GM19324 (cell line): ENCODE measurements around the gene ACR.

ENCODE experiments used
- ATAC-seq: cut with Tn5 transposase; IDR thresholded peaks from one replicate; pipeline ENCODE4 v1.9.1; 2021; ENCODE audit warnings: mild to moderate bottlenecking, moderate library complexity; ENCODE audit not compliant: unreplicated experiment, low FRiP score

The ACR gene

DNA sequence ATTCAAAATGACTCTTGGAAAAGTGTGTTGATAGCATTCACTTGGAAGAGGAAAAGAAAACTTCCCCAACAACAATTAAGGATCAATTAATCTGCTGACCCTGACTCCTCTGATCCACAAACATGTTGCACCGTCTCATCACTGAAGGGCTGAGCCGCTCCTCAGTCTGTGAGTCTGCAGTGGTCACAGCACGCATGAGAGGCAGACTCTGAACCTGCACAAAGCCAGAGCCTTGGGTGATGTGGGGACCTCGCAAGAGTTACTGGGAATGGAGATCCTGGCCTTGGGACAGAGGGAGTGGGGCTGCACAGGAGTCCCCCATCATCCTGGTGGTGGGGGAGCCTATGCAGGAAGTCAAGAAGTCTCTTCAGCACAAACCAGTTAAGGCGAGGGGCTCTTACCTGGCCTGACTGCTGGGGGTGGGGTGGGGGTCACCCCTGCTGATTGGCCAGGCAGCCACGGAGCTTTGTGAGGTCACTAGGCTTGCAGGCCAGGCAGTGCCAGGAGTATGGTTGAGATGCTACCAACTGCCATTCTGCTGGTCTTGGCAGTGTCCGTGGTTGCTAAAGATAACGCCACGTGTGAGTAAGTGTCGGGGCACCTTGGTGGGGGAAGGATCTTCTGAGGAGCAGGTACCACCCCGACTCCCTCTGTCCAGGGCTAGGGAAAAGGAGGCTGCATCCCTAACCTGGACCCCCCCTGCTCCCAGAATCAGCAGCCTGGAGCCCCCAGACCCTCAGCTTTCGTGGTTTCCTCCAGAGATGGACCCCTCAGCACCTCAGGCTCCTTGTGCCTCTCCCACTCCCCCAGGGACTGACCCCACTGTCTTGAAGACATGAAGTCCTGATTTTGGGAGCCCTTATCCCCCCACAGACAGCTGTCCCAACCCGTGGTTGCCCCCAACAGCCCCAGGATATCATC, at the start of gene ACR:
ACR (plus strand) TSS at position 477 of the 921 bp plus-strand sequence; CDS start at position 509, 32 bp downstream.
- ATAC-seq = no peak

DNA sequence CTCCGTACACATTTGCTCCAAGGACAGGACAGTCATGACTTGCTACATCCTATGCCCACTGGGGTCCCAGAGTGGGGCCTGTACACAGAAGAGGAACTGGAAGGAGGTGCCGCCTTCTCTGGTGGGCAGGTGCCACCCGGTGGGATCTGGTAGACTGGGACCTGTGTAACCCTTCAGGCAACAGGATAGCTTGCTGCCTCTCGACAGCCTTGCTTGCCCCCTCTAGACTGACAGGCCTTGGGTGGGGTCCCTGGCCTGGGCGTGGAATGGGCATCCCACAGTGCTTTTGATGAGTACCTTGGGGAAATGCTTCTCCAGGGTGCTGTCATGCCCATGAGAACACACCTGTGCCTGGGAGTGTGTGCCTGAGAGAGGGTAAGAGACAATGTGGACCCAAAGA, 49.6 kb upstream of the ACR start:
- no peak for ATAC-seq

DNA sequence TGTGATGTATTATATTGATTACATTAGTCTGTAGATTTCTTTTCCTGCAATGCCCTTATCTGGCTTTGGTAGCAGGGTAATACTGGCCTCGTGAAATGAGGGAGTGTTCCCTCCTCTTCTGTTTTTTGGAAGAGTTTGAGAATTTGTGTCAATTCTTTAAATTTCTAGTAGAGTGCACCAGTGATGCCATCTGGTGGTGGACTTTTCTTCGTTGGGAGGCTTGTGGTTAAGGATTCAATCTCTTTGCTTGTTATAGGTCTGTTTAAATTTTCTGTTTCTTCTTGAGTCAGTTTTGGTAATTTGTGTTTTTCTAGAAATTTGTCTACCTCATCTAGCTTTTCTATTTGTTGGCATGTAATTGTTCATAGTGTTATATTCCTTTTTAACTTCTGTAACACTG, 46.5 kb upstream of the ACR start:
- no peak for ATAC-seq

DNA sequence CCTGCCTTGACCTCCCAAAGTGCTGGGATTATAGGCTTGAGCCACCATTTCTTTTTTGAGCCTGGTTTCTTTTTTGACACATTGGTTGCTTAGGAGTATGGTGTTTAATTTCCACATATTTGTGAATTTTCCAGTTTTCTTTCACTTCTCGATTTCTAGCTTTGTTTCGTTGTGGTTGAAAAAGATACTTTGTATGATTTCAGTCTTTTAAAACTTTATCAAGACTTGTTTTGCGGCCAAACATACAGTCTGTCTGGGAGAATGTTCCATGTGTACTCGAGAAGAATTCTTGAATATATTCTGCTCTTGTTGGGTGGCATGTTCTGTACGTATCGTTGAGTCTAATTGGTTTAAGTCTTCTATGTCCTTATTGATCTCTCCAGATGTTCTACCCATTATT, 44.5 kb upstream of the ACR start:
- no peak for ATAC-seq

DNA sequence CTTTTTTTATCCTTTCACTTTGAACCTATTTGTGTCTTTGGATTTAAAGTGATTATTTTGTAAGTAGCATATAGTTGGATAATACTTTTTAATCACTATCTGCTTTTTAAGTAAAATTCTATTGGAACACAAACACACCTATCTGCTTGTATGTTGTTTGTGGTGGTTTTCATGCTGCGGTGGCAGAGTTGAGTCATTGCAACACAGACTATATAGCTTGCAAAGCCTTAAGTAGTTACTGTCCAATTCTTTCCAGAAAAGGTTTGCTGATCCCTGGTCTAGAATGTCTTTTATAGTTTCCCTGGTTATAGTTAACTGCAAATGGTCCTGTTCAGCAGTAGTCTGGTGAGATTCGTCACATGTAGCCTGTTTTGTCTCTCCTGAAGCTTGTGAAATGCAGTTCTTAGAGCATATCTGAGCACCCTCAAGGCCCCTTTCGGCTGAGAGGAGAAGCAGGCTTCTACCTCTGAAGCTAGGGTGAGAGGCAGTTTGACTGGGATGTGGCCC, 43.9 kb upstream of the ACR start:
- ATAC-seq = no peak

DNA sequence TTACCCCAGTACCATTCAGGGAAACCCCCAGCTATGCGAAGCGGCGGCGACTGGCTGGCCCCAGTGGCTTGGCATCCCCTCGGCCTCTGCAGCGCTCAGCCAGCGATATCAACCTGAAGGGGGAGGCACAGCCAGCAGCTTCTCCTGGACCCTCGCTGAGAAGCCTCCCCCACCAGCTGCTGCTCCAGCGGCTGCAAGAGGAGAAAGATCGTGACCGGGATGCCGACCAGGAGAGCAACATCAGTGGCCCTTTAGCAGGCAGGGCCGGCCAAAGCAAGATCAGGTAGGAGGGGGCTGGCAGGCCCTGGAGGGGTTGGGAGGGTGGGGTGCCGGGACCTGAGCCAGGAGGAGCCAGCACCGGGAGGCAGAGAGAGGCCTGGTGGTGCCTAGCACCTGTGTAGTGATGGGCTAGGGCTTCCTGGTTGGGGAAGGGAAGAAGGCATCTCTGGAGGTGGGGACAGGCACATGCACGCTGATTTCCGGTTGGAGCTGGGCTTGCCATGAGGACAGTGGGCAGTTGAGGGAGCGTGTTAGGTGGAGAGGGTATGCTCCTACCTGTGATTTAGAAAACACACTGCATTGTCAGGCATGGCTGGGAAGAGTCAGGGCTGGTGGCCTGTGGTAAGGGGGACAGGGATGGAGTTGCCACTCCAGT, 43.1 kb upstream of the ACR start:
- no peak for ATAC-seq

DNA sequence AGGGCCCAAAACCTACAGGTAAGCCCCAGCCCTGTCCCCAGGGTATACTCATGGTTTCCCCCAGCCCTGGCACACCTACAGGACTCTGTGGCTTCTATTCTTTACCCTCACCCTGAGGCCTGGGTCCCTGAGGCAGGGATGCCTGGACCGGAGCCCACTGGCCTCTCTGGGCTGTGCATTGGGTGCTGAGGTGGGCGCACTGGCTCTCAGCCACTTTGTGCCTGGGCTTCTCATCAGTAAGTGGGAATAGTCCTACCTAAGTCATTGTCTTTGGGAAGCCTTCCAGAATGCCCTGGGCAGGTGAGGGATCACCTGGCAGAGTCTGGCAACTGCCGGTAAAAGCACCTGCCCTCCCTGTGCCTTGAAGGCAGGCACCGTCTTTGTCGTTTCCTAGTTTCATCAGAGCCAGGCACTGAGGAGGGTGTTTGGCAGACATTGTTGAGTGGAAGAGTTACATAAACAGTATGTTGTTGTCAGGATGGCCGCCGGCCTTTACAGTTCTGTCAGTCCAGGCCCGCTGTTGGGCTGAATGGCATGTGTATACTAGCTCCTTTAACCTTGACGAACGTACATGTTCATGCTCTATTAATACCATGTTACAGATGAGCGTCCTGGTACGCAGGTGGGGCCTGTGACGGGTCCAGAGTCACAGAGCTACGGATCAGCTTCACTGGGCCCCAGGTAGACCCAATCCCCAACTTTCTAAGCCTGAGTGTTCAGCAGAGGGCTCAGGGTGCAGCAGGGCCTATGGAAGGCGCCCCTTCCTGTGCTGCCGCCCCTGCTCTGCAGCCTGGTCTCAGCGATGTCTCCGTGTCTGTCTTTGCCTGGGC, 42.4 kb upstream of the ACR start:
- no peak for ATAC-seq

DNA sequence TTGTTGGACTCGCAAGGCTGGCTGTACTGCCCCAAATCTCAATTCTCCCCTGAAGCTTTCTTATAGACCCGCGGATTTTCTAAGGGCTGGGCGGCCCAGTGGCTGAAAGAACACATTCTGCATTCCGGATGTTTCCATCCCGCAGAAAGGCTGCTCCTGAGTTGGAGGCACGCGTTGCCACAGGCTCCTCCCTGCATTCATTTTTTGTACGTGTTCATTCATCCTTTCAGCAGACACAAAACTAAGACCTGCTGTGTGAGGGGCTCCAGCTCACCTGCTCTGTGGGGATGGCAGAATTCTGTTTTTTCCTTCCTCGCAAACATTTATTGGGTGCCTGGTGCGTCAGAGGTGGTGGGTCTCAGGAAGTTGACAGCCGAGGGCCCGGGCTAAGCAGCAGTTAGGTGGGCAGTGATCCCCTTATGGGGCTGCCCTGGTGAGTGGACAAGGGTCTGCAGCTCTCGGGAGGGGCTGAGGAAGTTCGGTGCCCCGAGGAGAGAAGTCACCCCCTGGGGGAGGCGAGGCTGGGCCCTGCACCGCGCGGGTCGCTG, 41.7 kb upstream of the ACR start:
- no peak for ATAC-seq

DNA sequence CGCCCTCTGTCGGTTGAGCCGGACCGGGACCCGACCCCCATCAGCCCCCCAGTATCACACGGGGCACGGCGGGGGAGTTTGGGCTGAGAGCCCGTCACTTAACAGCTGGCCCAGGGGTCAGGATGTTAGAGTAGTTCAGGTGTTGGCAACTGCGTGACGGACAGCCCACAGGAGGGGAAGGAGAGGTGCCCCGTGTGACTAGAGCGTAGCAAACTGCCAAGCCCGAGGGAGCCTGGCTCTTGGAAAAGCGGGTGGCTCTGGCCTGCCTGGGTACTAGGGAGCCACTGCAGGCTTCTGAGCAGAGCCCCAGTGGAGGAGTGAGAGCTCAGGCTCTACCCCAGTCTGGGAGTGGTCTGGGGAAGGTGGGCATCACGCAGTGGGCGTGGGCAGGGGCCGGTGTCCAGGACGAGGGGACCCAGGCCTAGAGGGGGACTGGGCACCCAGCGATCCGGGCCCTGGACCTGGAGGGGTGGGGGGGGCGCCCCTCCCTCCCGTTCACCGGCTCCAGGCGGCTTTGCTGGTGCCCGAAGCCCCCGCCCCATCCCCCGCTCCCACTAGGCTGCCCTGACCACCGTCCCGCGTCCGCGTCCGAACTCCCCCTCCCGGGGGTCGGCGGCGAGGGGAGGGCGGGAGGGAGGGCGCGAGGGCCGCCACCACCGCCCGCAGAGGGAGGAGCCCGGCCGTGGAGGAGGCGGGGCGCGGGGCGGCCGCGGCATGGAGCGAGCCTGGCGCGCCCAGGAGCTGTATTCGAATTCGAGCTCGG, 41.0 kb upstream of the ACR start:
- ATAC-seq = no peak

DNA sequence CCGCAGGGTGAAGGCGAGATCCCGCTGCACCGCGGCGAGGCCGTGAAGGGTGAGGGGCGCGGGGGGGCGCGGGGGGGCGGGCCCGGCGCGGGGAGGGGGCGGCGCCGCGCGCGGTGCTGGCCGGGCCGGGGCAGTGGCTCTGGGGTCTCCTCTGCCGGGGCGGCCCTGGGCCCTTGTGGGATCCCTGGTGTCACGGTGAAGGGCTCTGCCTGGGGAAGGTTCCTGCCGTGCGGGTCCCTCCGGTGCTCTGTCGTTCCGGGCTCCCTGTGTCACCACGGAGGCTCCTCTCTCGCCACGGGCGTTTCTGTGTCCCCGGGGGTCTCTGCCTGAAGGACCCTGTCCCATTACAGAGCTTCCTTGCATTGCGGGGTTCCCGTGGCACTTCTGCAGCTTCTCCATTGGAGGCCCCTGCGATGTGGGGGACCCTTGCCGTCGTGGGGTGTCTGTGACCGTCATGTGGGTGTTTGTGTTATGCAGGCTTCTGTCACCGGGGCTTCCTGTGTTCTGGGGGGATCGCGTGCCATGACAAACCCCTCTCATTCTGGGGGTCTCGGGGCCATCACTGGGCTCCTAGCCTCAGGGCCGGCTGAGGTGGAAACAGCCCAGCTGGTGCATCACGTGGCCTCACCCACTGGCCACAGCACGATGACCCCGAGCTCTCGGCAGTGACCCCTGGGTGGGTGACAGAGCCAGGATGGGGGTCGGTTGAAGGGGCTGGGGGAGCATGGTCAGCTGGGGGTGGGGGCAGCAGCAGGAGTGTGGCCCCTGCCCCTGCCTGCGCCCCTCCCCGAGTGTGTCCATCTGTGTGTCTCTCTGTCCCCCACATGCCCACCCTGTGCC, 40.1 kb upstream of the ACR start:
- ATAC-seq = no peak

DNA sequence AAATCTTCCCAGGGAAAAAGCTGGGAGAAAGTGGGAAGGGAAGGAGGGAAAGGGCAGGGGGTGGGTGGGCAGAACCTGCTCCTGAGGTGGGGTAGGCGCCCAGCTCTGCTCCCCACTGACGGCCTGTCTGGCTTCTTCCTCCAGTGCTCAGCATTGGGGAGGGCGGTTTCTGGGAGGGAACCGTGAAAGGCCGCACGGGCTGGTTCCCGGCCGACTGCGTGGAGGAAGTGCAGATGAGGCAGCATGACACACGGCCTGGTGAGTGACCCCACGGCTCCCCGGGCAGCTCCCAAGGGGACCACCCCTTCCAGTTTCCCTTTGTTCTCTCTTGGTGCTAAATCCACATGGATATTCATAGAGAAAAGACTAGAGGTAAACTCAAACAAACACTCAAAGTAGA, 39.5 kb upstream of the ACR start:
- no peak for ATAC-seq

DNA sequence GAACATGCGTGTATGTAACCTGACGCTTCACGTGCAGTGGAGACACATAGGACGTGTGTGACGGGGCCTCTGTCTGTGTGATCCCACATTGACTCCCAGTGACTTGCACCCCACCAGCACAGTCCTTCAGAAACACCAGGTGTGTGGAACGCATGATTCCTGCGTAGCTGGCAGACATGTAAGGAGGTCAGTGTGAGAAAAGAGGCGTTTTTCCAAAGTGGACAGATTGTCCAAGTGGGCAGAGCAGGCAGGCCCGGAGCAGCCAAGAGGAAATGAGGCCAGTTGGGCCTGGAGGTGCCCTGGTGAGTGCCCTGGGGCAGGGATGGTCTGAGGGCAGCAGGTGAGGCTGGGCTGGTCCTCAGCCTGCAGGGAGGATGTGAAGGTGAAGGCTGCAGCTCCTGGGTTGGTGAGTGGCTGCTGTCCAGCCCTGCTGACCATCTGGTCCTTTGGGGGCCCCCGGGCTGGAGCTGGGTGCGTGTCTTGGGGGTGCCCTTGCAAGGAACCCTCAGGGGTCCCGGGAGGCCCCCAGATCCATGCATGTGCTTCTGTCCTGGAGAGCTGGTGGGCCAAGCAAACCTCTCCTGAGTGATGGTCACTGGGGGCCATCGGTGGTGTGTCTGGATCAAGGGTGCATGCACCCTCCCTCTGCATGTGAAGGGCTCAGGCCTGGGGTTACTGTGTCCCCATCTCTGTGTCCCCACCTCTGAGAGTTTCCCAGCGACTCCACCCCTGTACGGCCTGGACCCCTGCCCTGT, 38.8 kb upstream of the ACR start:
- ATAC-seq = no peak

DNA sequence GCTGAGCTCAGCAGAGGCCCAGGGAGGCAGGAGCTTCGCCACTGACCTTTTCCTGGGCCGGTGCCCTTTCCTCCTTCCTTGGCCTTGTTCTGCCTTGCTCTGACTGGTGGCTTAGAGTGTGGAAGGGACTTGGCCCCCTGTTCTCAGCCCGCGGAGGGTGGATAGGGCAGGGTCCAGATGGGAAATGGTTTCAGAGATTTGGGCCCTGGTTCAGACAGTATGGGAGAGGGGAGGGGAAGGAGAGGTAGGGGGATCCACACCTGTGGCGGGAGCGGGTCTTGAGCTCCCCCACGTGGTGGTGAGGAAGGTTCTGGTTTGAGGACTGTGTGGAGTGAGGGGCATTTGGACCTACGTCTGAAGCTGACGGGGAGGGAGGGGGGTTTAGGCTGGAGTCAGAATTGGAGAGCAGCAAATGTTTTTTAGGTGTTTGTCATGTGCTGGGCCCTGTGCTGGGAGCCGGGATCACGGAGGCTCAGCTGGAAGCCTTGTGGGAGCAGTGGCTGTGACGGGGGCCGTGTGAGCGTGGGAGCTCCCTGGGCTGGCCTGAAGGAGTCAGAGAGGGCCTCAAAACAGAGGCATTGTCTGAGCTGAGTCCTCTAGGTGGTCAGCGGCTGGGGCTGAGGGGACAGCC, 38.1 kb upstream of the ACR start:
- ATAC-seq = no peak

DNA sequence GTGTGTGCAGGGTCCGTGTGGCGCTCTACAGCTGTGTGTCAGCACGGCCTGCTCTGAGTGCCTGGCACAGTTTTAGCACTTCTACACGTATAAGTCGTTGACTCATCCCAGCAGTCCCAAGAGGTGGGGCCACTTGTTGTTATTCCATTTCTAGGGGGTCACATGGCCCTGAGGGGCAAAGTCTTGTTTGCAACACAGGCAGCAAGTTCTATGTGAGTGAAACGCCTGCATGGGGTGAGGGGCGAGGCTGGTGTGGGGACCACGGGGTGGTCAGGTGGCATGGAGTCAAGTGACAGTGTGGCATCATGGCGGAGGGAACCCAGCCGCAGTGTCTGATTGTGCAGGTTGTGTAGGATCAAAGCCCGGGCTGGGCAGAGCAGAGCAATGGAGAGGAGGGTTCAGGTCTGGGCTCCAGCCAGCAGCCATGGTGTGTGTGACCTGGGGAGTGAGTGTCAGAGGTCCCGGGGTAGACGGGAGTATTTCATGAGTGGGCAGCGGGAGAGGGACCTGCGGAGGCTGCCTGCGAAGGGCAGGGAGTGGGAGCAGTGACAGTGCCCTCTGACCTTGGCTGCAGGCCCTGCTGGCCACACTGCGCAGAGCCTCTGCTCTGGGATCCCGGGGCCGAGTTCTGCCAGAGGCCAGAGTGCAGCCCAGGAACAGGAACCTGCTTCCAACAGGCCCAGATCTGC, 37.5 kb upstream of the ACR start:
- no peak for ATAC-seq

DNA sequence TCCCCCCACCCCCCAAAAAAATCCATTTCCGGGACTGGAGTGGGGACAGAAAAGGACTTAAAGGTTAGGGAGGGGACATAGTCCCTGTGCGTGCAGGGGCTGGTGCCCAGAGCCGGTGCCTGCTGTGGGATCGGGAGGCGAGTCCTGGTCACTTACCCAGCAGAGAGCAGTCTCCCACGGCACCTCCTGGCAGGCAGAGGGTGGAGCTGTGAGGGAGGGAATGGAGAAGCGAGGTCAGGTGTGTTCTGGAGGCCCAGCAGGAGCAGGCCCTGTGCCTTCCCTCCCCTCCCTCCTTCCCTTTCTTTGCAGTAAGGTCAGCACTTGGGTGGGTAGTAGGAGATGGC, 37.0 kb upstream of the ACR start:
- ATAC-seq = no peak

DNA sequence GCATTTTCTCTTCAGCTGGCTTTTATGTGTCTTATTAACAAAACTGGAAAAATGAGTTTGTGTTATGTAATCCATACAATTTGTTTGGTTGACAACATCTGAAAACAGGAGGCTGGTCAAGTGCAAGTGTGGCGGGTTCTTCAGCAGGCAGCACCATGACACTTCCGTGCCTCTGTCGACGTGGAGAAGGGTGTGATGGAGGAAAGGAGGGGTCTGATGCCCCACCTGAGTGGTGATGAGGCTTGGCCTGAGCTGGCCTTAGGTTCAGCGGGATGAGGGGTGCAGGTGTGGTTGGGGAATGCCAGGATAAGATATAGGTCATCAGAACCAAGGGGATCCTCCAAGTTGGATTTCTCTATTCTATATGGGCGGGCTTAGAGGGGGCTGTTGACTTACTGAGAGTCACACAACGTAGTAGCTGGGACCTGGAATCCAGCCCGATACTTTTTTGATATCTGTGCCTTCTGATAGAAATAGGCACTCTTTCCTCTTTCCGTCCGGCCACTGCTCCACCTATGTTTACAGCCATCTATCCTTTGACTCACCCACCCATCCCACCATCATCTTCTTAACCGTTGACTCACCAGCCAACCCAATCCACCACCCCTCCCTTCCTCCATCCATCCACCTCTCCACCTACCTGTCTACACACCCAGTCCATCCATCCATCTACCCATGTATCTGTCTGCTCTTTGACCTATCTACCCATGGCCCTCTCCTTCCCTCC, 36.4 kb upstream of the ACR start:
- ATAC-seq = no peak

DNA sequence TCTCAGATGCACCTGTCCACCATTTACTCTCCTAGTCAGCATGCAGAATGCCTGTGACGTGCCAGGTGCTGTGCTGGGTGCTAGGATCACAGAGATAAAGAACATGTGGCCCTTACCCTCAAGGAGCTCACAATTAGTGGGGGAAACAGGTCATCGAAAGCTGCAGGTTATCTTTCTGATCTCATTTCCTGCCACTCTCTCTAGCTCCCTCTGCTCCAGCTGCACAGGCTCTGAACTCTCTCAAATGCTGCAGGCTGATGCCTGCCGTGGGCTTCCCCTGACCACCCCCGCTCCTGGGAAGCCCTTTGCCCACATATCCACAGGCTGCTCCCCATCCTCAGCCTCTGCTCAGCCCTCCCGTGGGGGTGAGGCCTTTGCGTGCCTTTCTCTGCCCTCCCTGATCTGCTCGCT, 35.7 kb upstream of the ACR start:
- no peak for ATAC-seq
